ENCODE measurements around the gene MRGPRG. TPM values are rescaled to one million over a fixed set of nuclear protein-coding genes. Genes with fewer than 3 reads are reported as not detected.

The MRGPRG gene
- total RNA-seq, 1 experiment from 2014 or later = not detected

DNA sequence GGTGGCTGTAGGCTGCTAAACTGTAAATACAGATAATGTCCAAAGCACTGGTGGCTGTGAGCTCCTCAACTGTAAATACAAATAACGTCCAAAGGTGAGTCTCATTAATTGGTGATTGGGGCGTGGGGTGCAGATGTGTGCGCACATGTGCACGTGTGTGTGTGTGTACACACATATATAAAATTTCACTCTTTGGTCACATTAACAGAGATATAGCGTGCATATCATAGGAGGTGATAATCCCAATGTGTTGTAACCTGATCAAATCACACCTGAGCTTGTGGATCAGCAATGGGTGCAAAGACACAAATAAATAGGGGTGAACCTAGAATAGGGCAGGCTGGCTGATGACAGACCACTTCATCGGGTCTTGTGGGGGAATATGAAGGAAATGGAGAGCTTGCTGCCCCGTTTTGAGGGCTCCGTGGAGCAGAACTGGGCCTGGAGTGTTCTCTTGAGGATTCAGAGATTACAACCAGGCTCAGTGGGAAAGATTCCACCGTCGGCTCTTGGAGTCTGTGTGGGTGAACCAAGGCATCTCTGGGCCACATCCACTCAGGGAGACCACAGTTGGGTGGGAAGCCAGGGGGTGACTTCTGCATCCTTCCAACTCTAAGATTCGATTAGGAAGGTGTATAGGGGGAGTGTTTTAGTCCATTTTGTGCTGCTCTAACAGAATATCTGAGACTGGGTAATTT is 28.6 kb downstream of the MRGPRG start (continued):
- TF ChIP-seq USF2 (CRISPR knock-in tag; IDR thresholded peaks at IDR 0.05) (no peak), PREB (CRISPR knock-in tag; IDR thresholded peaks at IDR 0.05; ENCODE audit: borderline replicate concordance) (no peak), USF1 (CRISPR knock-in tag; IDR thresholded peaks at IDR 0.05) (no peak), ZNF232 (CRISPR knock-in tag; IDR thresholded peaks at IDR 0.05) (no peak), RELA (CRISPR knock-in tag; IDR thresholded peaks at IDR 0.05; ENCODE audit: borderline replicate concordance) (no peak), NFATC4 (CRISPR knock-in tag; IDR thresholded peaks at IDR 0.05) (no peak), JAZF1 (CRISPR knock-in tag; IDR thresholded peaks at IDR 0.05) (no peak), JUN (CRISPR knock-in tag; IDR thresholded peaks at IDR 0.05) (no peak)

DNA sequence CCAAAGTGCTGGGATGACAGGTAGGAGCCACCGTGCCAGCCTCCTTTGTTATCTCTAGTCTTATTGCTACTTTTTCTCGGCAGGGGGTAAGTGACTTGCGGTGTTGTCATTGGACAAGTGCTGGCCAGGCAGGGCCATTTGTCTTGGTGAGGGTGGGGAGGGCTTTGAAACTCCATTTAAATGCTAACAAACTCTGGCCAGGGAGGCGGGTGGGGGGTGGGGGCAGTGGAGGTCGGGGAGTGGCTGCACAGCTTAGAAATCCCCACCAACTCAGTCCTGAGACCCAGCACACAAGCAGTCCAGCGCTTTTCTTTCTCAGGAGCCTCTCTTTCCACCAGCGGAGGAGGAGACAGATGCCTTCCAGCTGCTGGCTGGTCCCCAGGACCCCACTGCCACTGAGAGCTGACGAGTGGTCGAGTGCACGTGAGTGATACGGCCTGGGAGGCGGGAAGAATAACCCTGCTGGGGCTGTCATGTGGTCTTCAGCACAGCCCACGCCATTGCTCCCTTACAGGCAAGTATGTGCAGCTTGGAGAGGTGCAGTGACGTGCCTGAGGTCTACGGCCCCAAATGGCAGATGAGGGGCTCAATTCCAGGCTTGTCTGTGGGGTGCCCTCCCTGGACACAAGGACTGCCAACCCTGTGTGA is 29.3 kb downstream of the MRGPRG start:
- ChIA-PET CTCF (interaction anchor here (0.5 to 2.4 kb wide), 11 partner anchors 21 to 98 kb away, joined by 3 to 9 read pairs (median 4); partner anchors contain the start of genes MRGPRG and OSBPL5), POLR2A (no interaction called here)
- Mint-ChIP-seq H3K27ac (no peak overlapping the region), H3K36me3 (peaks cover 4% of the 10 kb centered on the region; the same call in 1 of the 2 replicates), H3K9me3 (peaks cover 4% of the 10 kb centered on the region), H3K27me3 (ENCODE audit: low read depth) (peaks cover 10% of the 10 kb centered on the region), H3K4me1 (peaks cover 43% of the 10 kb centered on the region), H3K4me3 (peak overlapping the region; percentile 36; the same call in 1 of the 2 replicates)
- peak; percentile 68 for ATAC-seq
- no peak for DNase-seq (ENCODE audit: low spot score)
- TF ChIP-seq, protein P1, sequence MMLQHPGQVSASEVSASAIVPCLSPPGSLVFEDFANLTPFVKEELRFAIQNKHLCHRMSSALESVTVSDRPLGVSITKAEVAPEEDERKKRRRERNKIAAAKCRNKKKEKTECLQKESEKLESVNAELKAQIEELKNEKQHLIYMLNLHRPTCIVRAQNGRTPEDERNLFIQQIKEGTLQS (CRISPR knock-in tag; conservative IDR thresholded peaks at IDR 0.05) = no peak
- 0 out of 2 replicates have a peak, but pooled peaks have one; percentile 40 for TF ChIP-seq ZBTB21 (CRISPR knock-in tag; IDR thresholded peaks at IDR 0.05; ENCODE audit: borderline replicate concordance)
- peak; percentile 51; the same call in 1 of the 2 replicates for TF ChIP-seq USF1 (CRISPR knock-in tag; IDR thresholded peaks at IDR 0.05)
- TF ChIP-seq, protein P2, sequence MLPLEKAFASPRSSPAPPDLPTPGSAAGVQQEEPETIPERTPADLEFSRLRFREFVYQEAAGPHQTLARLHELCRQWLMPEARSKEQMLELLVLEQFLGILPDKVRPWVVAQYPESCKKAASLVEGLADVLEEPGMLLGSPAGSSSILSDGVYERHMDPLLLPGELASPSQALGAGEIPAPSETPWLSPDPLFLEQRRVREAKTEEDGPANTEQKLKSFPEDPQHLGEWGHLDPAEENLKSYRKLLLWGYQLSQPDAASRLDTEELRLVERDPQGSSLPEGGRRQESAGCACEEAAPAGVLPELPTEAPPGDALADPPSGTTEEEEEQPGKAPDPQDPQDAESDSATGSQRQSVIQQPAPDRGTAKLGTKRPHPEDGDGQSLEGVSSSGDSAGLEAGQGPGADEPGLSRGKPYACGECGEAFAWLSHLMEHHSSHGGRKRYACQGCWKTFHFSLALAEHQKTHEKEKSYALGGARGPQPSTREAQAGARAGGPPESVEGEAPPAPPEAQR (CRISPR knock-in tag; IDR thresholded peaks at IDR 0.05) = no peak
- no peak for TF ChIP-seq ZBTB43 (CRISPR knock-in tag; IDR thresholded peaks at IDR 0.05)
- TF ChIP-seq, protein P3, sequence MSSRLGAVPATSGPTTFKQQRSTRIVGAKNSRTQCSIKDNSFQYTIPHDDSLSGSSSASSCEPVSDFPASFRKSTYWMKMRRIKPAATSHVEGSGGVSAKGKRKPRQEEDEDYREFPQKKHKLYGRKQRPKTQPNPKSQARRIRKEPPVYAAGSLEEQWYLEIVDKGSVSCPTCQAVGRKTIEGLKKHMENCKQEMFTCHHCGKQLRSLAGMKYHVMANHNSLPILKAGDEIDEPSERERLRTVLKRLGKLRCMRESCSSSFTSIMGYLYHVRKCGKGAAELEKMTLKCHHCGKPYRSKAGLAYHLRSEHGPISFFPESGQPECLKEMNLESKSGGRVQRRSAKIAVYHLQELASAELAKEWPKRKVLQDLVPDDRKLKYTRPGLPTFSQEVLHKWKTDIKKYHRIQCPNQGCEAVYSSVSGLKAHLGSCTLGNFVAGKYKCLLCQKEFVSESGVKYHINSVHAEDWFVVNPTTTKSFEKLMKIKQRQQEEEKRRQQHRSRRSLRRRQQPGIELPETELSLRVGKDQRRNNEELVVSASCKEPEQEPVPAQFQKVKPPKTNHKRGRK (CRISPR knock-in tag; IDR thresholded peaks at IDR 0.05; ENCODE audit: borderline replicate concordance) = no peak
- 0 out of 2 replicates have a peak, but pooled peaks have one; percentile 29 for TF ChIP-seq FOXP1 (CRISPR knock-in tag; IDR thresholded peaks at IDR 0.05; ENCODE audit: borderline replicate concordance)
- TF ChIP-seq, protein P4, sequence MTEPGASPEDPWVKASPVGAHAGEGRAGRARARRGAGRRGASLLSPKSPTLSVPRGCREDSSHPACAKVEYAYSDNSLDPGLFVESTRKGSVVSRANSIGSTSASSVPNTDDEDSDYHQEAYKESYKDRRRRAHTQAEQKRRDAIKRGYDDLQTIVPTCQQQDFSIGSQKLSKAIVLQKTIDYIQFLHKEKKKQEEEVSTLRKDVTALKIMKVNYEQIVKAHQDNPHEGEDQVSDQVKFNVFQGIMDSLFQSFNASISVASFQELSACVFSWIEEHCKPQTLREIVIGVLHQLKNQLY (CRISPR knock-in tag; IDR thresholded peaks at IDR 0.05) = no peak
- no peak for TF ChIP-seq FOXJ3 (CRISPR knock-in tag; IDR thresholded peaks at IDR 0.05; ENCODE audit: borderline replicate concordance)
- no peak for TF ChIP-seq ZNF281 (CRISPR knock-in tag; IDR thresholded peaks at IDR 0.05)
- TF ChIP-seq USF2 (CRISPR knock-in tag; IDR thresholded peaks at IDR 0.05) = peak; percentile 40; the same call in 1 of the 2 replicates
